ENCODE measurements around the gene DIO3. TPM values are rescaled to one million over a fixed set of nuclear protein-coding genes. Genes with fewer than 3 reads are reported as not detected.

DIO3 gene
- total and polyA plus RNA-seq, 2 of the 13 experiments (the other 11 are each of a cell fraction or from before 2014, with no cell fraction given), result not detected

GRCh38 chr14:101556131-101556530 is 5.2 kb upstream of the DIO3 start:
- intact Hi-C loops (cut with micrococcal nuclease; ENCODE audit: unreplicated experiment), result no loop called here
- Histone ChIP-seq H3K27me3 (ENCODE audit: control insufficient read depth in 1 of 2, insufficient read depth in 2 of 2, low read length in 2 of 2) (peaks cover 8 to 34% of the 10 kb centered on the region in 2 experiments; a peak in 4 of 5 replicates), H3K4me2 (ENCODE audit: low read depth, low read length) (no peak overlapping the region), H3K9ac (ENCODE audit: insufficient read depth, low read depth, low read length) (no peak overlapping the region), H2AFZ (ENCODE audit: low read length) (no peak overlapping the region), H3K4me1 (ENCODE audit: insufficient read depth, low read length) (peaks cover 11% of the 10 kb centered on the region), H3K79me2 (ENCODE audit: insufficient read depth, low read length) (no peaks in the 10 kb centered on the region), H3K27ac (ENCODE audit: extremely low read length, insufficient read depth, low read length) (no peak overlapping the region), H4K20me1 (ENCODE audit: insufficient read depth, low read length) (no peaks in the 10 kb centered on the region), H3K9me3 (ENCODE audit: low read length) (no peaks in the 10 kb centered on the region), H3K36me3 (replicated peaks in 1 of 2; ENCODE audit: control insufficient read depth in 1 of 2, insufficient read depth in 2 of 2, low read length in 2 of 2) (no peaks in the 10 kb centered on the region), H3K4me3 (replicated peaks in 1 of 3; ENCODE audit: insufficient read depth in 1 of 3, low read depth in 2 of 3, low read length in 3 of 3) (no peak overlapping the region)
- ATAC-seq (no peak), FAIRE-seq (no peak), DNase-seq (ENCODE audit: low spot score) (no peak)
- no CpG with 5 or more reads among the region's 10 CpGs for WGBS (ENCODE audit: low lambda C conversion rate)
- ChIA-PET POLR2A (no interaction called here), CTCF (ENCODE audit: low intra/inter-chr PET ratio, low total read pairs) (no interaction called here)
- BruUV-seq (replicated peaks), result no TSS peak
- in situ Hi-C loops (cut with HindIII; ENCODE audit: extremely low pct_ligation_motif_present, low pct_unique_long_range_greater_than_20kb), result loop anchor here (5.0 kb wide), 1 partner anchor 374 kb away; no protein-coding TSS in a partner anchor
- no peak for TF ChIP-seq REL (CRISPR knock-in tag; conservative IDR thresholded peaks at IDR 0.05)
- peak; percentile 87; the same call in 1 of the 2 replicates for TF ChIP-seq ZNF572 (CRISPR knock-in tag; IDR thresholded peaks at IDR 0.05)

GRCh38 chr14:101556566-101557320 is 4.6 kb upstream of the DIO3 start:
- in situ Hi-C loops (cut with HindIII; ENCODE audit: extremely low pct_ligation_motif_present, low pct_unique_long_range_greater_than_20kb), result loop anchor here (5.0 kb wide), 1 partner anchor 374 kb away; no protein-coding TSS in a partner anchor
- no TSS peak for BruUV-seq (replicated peaks)
- Histone ChIP-seq H3K9ac (ENCODE audit: insufficient read depth, low read depth, low read length) (no peak overlapping the region), H3K9me3 (ENCODE audit: low read length) (no peaks in the 10 kb centered on the region), H3K27ac (ENCODE audit: extremely low read length, insufficient read depth, low read length) (no peak overlapping the region), H3K4me3 (replicated peaks in 1 of 3; ENCODE audit: insufficient read depth in 1 of 3, low read depth in 2 of 3, low read length in 3 of 3) (no peak overlapping the region), H3K79me2 (ENCODE audit: insufficient read depth, low read length) (no peaks in the 10 kb centered on the region), H3K4me1 (ENCODE audit: insufficient read depth, low read length) (peaks cover 11% of the 10 kb centered on the region), H2AFZ (ENCODE audit: low read length) (no peak overlapping the region), H3K36me3 (replicated peaks in 1 of 2; ENCODE audit: control insufficient read depth in 1 of 2, insufficient read depth in 2 of 2, low read length in 2 of 2) (no peaks in the 10 kb centered on the region), H4K20me1 (ENCODE audit: insufficient read depth, low read length) (no peaks in the 10 kb centered on the region), H3K4me2 (ENCODE audit: low read depth, low read length) (no peak overlapping the region), H3K27me3 (ENCODE audit: control insufficient read depth in 1 of 2, insufficient read depth in 2 of 2, low read length in 2 of 2) (peaks cover 8 to 34% of the 10 kb centered on the region in 2 experiments; a peak in 4 of 5 replicates)
- TF ChIP-seq MIER2 (CRISPR knock-in tag; IDR thresholded peaks at IDR 0.05) (no peak), FLYWCH1 (CRISPR knock-in tag; IDR thresholded peaks at IDR 0.05) (no peak), U2AF2 (IDR thresholded peaks at IDR 0.05; ENCODE audit: low read depth, low read length) (no peak), CBX5 (CRISPR knock-in tag; IDR thresholded peaks at IDR 0.05; ENCODE audit: borderline replicate concordance) (no peak), ZNF34 (CRISPR knock-in tag; IDR thresholded peaks at IDR 0.05; ENCODE audit: borderline replicate concordance) (no peak), ZFP36L2 (CRISPR knock-in tag; IDR thresholded peaks at IDR 0.05) (no peak), ZNF44 (CRISPR knock-in tag; IDR thresholded peaks at IDR 0.05) (no peak)
- 47% methylated on average over 11 of the region's 13 CpGs for WGBS (ENCODE audit: low lambda C conversion rate)
- intact Hi-C loops (cut with micrococcal nuclease; ENCODE audit: unreplicated experiment), result no loop called here
- CTCF ChIA-PET (ENCODE audit: low intra/inter-chr PET ratio, low total read pairs), result interaction anchor here (1.5 kb wide), 1 partner anchor 654 kb away, joined by 3 read pairs; no protein-coding TSS in a partner anchor
- FAIRE-seq (no peak), DNase-seq (ENCODE audit: low spot score) (no peak), ATAC-seq (no peak)
- POLR2A ChIA-PET, result no interaction called here
